HepG2 (cell line): Measurements from ENCODE around the gene ATAD3C. TPM values are rescaled to one million over a fixed set of nuclear protein-coding genes. Genes with fewer than 3 reads are reported as not detected.
A peak's percentile ranks its signal among the peaks of the same experiment; 100 is the strongest.

Source experiments
- ATAC-seq: fragments of 200-7000 bp; cut with Tn5 transposase; 3 replicates; pipeline ENCODE4 v1.9.1; 2020; ENCODE audit warnings: mild to moderate bottlenecking, moderate library complexity
- BruUV-seq: library from RNA; stranded (reverse); fragments of 400-500 nt; replicated peaks from 2 replicates; lab custom pipeline; 2021; lab: Mats Ljungman, UMichigan
- CTCF ChIA-PET: fragments of 300-600 bp; formaldehyde crosslinking; extraction: SDS; loops from one replicate; lab custom pipeline; 2021; ENCODE audit warnings: low total read pairs, inconsistent platforms, low intra/inter-chr PET ratio; lab: Yijun Ruan, JAX
- POLR2A ChIA-PET: fragments of 350-600 bp; sonication (Branson Sonifier 250); formaldehyde crosslinking; loops from one replicate; lab custom pipeline; 2020; ENCODE audit warnings: antibody characterized with exemption, inconsistent platforms; lab: Yijun Ruan, JAX
- DNase-seq: peaks from one replicate; pipeline ENCODE4 v3.0.0-alpha.2; 2015; ENCODE audit warnings: low spot score
- FAIRE-seq: peaks from 3 replicates; lab custom pipeline; 2011; peaks lifted over from hg19 to GRCh38; lab: Jason Lieb, UNC
- H2AFZ ChIP-seq: one replicate; pipeline ENCODE4 v1.6.1; 2011; ENCODE audit warnings: low read length, inconsistent platforms
- H3K27ac ChIP-seq: fragments of 300-600 bp; 3 replicates; pipeline ENCODE4 v1.8.0; 2011; ENCODE audit warnings: mixed run types, mild to moderate bottlenecking, mixed read lengths, low read length, inconsistent platforms; ENCODE audit not compliant: insufficient read depth; ENCODE audit errors: extremely low read length
- H3K27me3 ChIP-seq, 2 experiments: fragments of 200-600 bp in 1 of 2; 2 replicates in 1 of 2; 3 replicates in 1 of 2; pipeline versions ENCODE4 v1.6.0 to v1.8.0; 2011; ENCODE audit warnings: low read length in 2 of 2, mild to moderate bottlenecking in 2 of 2, moderate library complexity in 2 of 2, inconsistent platforms in 1 of 2; ENCODE audit not compliant: insufficient read depth in 2 of 2, control insufficient read depth in 1 of 2
- H3K36me3 ChIP-seq, 2 experiments: fragments of 200-600 bp in 1 of 2; replicated peaks in 1 of 2; 2 replicates in 1 of 2; 3 replicates in 1 of 2; pipeline versions ENCODE4 v1.5.1 to v1.8.0; 2011; ENCODE audit warnings: low read length in 2 of 2, inconsistent platforms in 1 of 2; ENCODE audit not compliant: insufficient read depth in 2 of 2, control insufficient read depth in 1 of 2
- H3K4me1 ChIP-seq: 2 replicates; pipeline ENCODE4 v1.5.1; 2012; ENCODE audit warnings: low read length, inconsistent platforms; ENCODE audit not compliant: insufficient read depth
- H3K4me2 ChIP-seq: 2 replicates; pipeline ENCODE4 v1.6.0; 2011; ENCODE audit warnings: low read depth, low read length, inconsistent platforms
- H3K4me3 ChIP-seq, 3 experiments: fragments of 200-600 bp in 1 of 3; sonication (generic), shearing (Covaris generic) in 1 of 3; replicated peaks in 1 of 3; 2 replicates each; pipeline ENCODE4 v1.5.1; 2011 to 2016; ENCODE audit warnings: low read length in 3 of 3, inconsistent platforms in 2 of 3, low read depth in 2 of 3, mild to moderate bottlenecking in 2 of 3, control low read depth in 1 of 3, mixed read lengths in 1 of 3; ENCODE audit not compliant: insufficient read depth in 1 of 3
- H3K79me2 ChIP-seq: one replicate; pipeline ENCODE4 v1.6.1; 2011; ENCODE audit warnings: low read length, inconsistent platforms; ENCODE audit not compliant: insufficient read depth
- H3K9ac ChIP-seq: 2 replicates; pipeline ENCODE4 v1.6.0; 2011; ENCODE audit warnings: mild to moderate bottlenecking, low read depth, low read length, inconsistent platforms; ENCODE audit not compliant: insufficient read depth
- H3K9me3 ChIP-seq: 2 replicates; pipeline ENCODE4 v1.5.1; 2012; ENCODE audit warnings: mild to moderate bottlenecking, low read length
- H4K20me1 ChIP-seq: 2 replicates; pipeline ENCODE4 v1.6.0; 2011; ENCODE audit warnings: inconsistent platforms, mild to moderate bottlenecking, low read length, moderate library complexity; ENCODE audit not compliant: insufficient read depth
- ASH2L ChIP-seq: fragments of 300-600, 200-600 bp; sonication (generic); IDR thresholded peaks from 2 replicates; pipeline ENCODE4 v1.7.0; 2017; ENCODE audit warnings: low read depth, mild to moderate bottlenecking, moderate library complexity, mixed read lengths, low read length; ENCODE audit not compliant: insufficient read length
- CBX1 ChIP-seq: IDR thresholded peaks from one replicate; pipeline ENCODE4 v1.6.1; 2016; ENCODE audit warnings: antibody characterized with exemption, low read depth
- CBX2 ChIP-seq, 2 experiments: fragments of 200-600 bp in 1 of 2; sonication (generic); formaldehyde crosslinking in 1 of 2; IDR thresholded peaks; 2 replicates each; pipeline versions ENCODE4 v1.7.0 to v1.8.1; 2018 to 2022; ENCODE audit warnings: low read depth in 2 of 2, low read length in 1 of 2, mild to moderate bottlenecking in 1 of 2, missing genetic modification reagents in 1 of 2
- DPF2 ChIP-seq: sonication (generic); formaldehyde crosslinking; IDR thresholded peaks from 2 replicates; pipeline ENCODE4 v1.4.0; 2020; ENCODE audit warnings: mild to moderate bottlenecking, low read depth, missing genetic modification reagents, borderline replicate concordance
- EED ChIP-seq: sonication (generic); formaldehyde crosslinking; IDR thresholded peaks from 2 replicates; pipeline ENCODE4 v1.5.0; 2020; ENCODE audit warnings: mild to moderate bottlenecking, missing genetic modification reagents
- FOXM1 ChIP-seq: sonication (generic); formaldehyde crosslinking; IDR thresholded peaks from 2 replicates; pipeline ENCODE4 v1.5.0; 2020; ENCODE audit warnings: missing genetic modification reagents
- HNRNPH1 ChIP-seq: fragments of 200-400 bp; formaldehyde crosslinking; optimal IDR thresholded peaks from 2 replicates; pipeline ENCODE3; 2017; ENCODE audit warnings: mild to moderate bottlenecking, low read depth, low read length
- HNRNPLL ChIP-seq: fragments of 200-400 bp; formaldehyde crosslinking; IDR thresholded peaks from 2 replicates; pipeline ENCODE4 v1.6.1; 2017; ENCODE audit warnings: mild to moderate bottlenecking, low read depth, low read length; ENCODE audit not compliant: poor library complexity, severe bottlenecking
- KDM6A ChIP-seq: IDR thresholded peaks from 2 replicates; pipeline ENCODE4 v1.6.1; 2016; ENCODE audit warnings: low read depth
- SIN3A ChIP-seq: IDR thresholded peaks from 2 replicates; pipeline ENCODE4 v1.6.1; 2011; ENCODE audit warnings: low read depth, mild to moderate bottlenecking, control low read depth, low read length, borderline replicate concordance
- TBP ChIP-seq: sonication (generic); formaldehyde crosslinking; IDR thresholded peaks from 2 replicates; pipeline ENCODE4 v1.5.0; 2020; ENCODE audit warnings: missing genetic modification reagents
- TFDP2 ChIP-seq: sonication (generic); formaldehyde crosslinking; IDR thresholded peaks from 2 replicates; pipeline ENCODE4 v1.4.0; 2020; ENCODE audit warnings: missing genetic modification reagents
- ZFP36L1 ChIP-seq: sonication (generic); formaldehyde crosslinking; IDR thresholded peaks from 2 replicates; pipeline ENCODE4 v1.8.0; 2022; ENCODE audit warnings: mild to moderate bottlenecking, missing genetic modification reagents, moderate library complexity
- ZNF280D ChIP-seq: sonication (generic); formaldehyde crosslinking; IDR thresholded peaks from 2 replicates; pipeline ENCODE4 v1.5.1; 2020; ENCODE audit warnings: mild to moderate bottlenecking, missing genetic modification reagents
- ZNF567 ChIP-seq: sonication (generic); formaldehyde crosslinking; IDR thresholded peaks from 2 replicates; pipeline ENCODE4 v1.8.1; 2023; ENCODE audit warnings: mild to moderate bottlenecking, missing genetic modification reagents, borderline replicate concordance
- ZNF737 ChIP-seq: sonication (generic); formaldehyde crosslinking; IDR thresholded peaks from 2 replicates; pipeline ENCODE4 v1.5.0; 2020; ENCODE audit warnings: missing genetic modification reagents, mild to moderate bottlenecking, borderline replicate concordance
- WGBS: methylation state at CpG from one replicate; pipeline ENCODE4 v1.1.6; 2017; ENCODE audit warnings: low lambda C conversion rate; 5-methylcytosine and 5-hydroxymethylcytosine counted together
- in situ Hi-C: cut with HindIII; loops from 2 replicates; pipeline ENCODE4 v1.10.0; 2017; ENCODE audit warnings: low pct_unique_long_range_greater_than_20kb; ENCODE audit not compliant: extremely low pct_ligation_motif_present
- intact Hi-C: fragments of 100-400 bp; cut with micrococcal nuclease; formaldehyde crosslinking; loops from one replicate; pipeline ENCODE4 v1.10.0; 2022; ENCODE audit not compliant: unreplicated experiment
- polyA plus RNA-seq, 8 experiments: library from polyadenylated mRNA; depleted of rRNA in 3 of 8; stranded (reverse) in 7 of 8; unstranded in 1 of 8; fragments of >200 nt; fragmentation: Illumina TruSeq in 4 of 8; extraction: Trizol in 4 of 8; gene quantifications; 2 replicates each; pipeline versions ENCODE4 v1.2.1 to v1.2.3, GENCODE V29; 2011 to 2016; ENCODE audit warnings: low read depth in 4 of 8, missing spikeins in 1 of 8, mixed read lengths in 1 of 8; ENCODE audit not compliant: insufficient read depth in 1 of 8
- total RNA-seq, 5 experiments: library from RNA; depleted of rRNA; stranded (reverse); fragments of >200 nt; fragmentation: Illumina TruSeq; extraction: Trizol; gene quantifications; 2 replicates each; pipeline ENCODE4 v1.2.3, GENCODE V29; 2016; ENCODE audit warnings: low read depth in 1 of 5

Gene ATAD3C
- total and polyA plus RNA-seq, 2 of the 13 experiments (the other 11 are each of a cell fraction or from before 2014, with no cell fraction given): 2.4 to 3.2 TPM

GRCh38 chr1:1432274-1432950 is 17.1 kb upstream of the ATAD3C start (continued):
- TF ChIP-seq TFDP2 (CRISPR knock-in tag): 0 out of 2 replicates have a peak, but pooled peaks have one; percentile 0

- DNase-seq: peak; percentile 96
- peaks cover 60% of the 10 kb centered on the region for H3K4me1 ChIP-seq
- no peak overlapping the region for H2AFZ ChIP-seq
- intact Hi-C loops: no loop called here
- WGBS: 0% methylated on average over 19 of the region's 34 CpGs
- no peaks in the 10 kb centered on the region; a peak in 1 of 5 replicates for H3K36me3 ChIP-seq
- in situ Hi-C loops: no loop called here
- peaks cover 30% of the 10 kb centered on the region for H3K79me2 ChIP-seq
- no peaks in the 10 kb centered on the region for H4K20me1 ChIP-seq
- H3K4me3 ChIP-seq: peak overlapping the region; percentile 72 to 88 (median 84)
- peak overlapping the region; percentile 88 for H3K9ac ChIP-seq
- CTCF ChIA-PET: no interaction called here
- POLR2A ChIA-PET: interaction anchor here (0.7 to 11.0 kb wide), 18 partner anchors 7 to 336 kb away, joined by 3 to 355 read pairs (median 8); partner anchors contain the start of genes ANKRD65, AURKAIP1, CCNL2 and MIB2
- no peaks in the 10 kb centered on the region for H3K27me3 ChIP-seq
- ATAC-seq: peak; percentile 46
- H3K27ac ChIP-seq: peak overlapping the region; percentile 94
- H3K4me2 ChIP-seq: peak overlapping the region; percentile 89
- BruUV-seq: no TSS peak
- H3K9me3 ChIP-seq: no peaks in the 10 kb centered on the region
- peak; percentile 91 for FAIRE-seq
- TF ChIP-seq TBP: no peak
- no peak for TF ChIP-seq CBX2 (IDR thresholded peaks at IDR 0.05; ENCODE audit: low read depth, low read length)
- no peak for TF ChIP-seq CBX2 (CRISPR knock-in tag; IDR thresholded peaks at IDR 0.05; ENCODE audit: low read depth)
- TF ChIP-seq SIN3A: peak; percentile 95
- 0 out of 2 replicates have a peak, but pooled peaks have one; percentile 21 for TF ChIP-seq ZFP36L1 (CRISPR knock-in tag)
- peak; percentile 26 for TF ChIP-seq ASH2L
- TF ChIP-seq FOXM1 (CRISPR knock-in tag): no peak
- TF ChIP-seq HNRNPLL: peak; percentile 91
- TF ChIP-seq ZNF737 (CRISPR knock-in tag): no peak
- TF ChIP-seq ZNF567 (CRISPR knock-in tag): no peak
- no peak for TF ChIP-seq HNRNPH1
- TF ChIP-seq ZNF280D (CRISPR knock-in tag): no peak
- peak; percentile 72 for TF ChIP-seq EED (CRISPR knock-in tag)
- no peak for TF ChIP-seq CBX1
- peak; percentile 87 for TF ChIP-seq KDM6A (CRISPR knock-in tag)
- no peak; the same call in 1 of the 2 replicates for TF ChIP-seq DPF2
These were observed 16.3 kb upstream of the ATAD3C start for GRCh38 chr1:1432951-1433803.
